ENCODE data around the gene PLEKHG2.

GRCh38 chr19:39400061-39400460 is 12.4 kb upstream of the PLEKHG2 start:
- TF ChIP-seq EZH2 (IDR thresholded peaks at IDR 0.05; ENCODE audit: borderline replicate concordance), result no peak
- no peak for TF ChIP-seq CTCF (IDR thresholded peaks at IDR 0.05; ENCODE audit: poor library complexity)
